ENCODE measurements around the gene SCRG1. TPM values are rescaled to one million over a fixed set of nuclear protein-coding genes. Genes with fewer than 3 reads are reported as not detected.

The SCRG1 gene
- 3.3 TPM for total RNA-seq
- polyA plus RNA-seq (ENCODE audit: insufficient read depth in 1 of 8, insufficient read length in 8 of 8, low replicate concordance in 1 of 8): 1 to 10 TPM; 1.4 to 9.9 (median 3.4) TPM
- long read RNA-seq, donor 1, full-length matches to known transcripts: 3 of 3 reads
- long read RNA-seq, donor 1, partial matches to known transcripts: 0 of 3 reads
- long read RNA-seq, donor 1, other reads (novel, unspliced or antisense): 0 of 3 reads
- long read RNA-seq, donor 2, full-length matches to known transcripts: 1 of 1 reads
- long read RNA-seq, donor 2, partial matches to known transcripts: 0 of 1 reads
- long read RNA-seq, donor 2, other reads (novel, unspliced or antisense): 0 of 1 reads
- long read RNA-seq, donor 3, full-length matches to known transcripts: 1 of 1 reads
- long read RNA-seq, donor 3, partial matches to known transcripts: 0 of 1 reads
- long read RNA-seq, donor 3, other reads (novel, unspliced or antisense): 0 of 1 reads
- long read RNA-seq, donor 4, full-length matches to known transcripts: 2 of 2 reads
- long read RNA-seq, donor 4, partial matches to known transcripts: 0 of 2 reads
- long read RNA-seq, donor 4, other reads (novel, unspliced or antisense): 0 of 2 reads
- long read RNA-seq, donor 5, full-length matches to known transcripts: 22 of 31 reads
- long read RNA-seq, donor 5, partial matches to known transcripts: 9 of 31 reads
- long read RNA-seq, donor 5, other reads (novel, unspliced or antisense): 0 of 31 reads
- long read RNA-seq, donor 6, full-length matches to known transcripts: 3 of 3 reads
- long read RNA-seq, donor 6, partial matches to known transcripts: 0 of 3 reads
- long read RNA-seq, donor 6, other reads (novel, unspliced or antisense): 0 of 3 reads
- long read RNA-seq, donor 7, full-length matches to known transcripts: 21 of 31 reads
- long read RNA-seq, donor 7, partial matches to known transcripts: 10 of 31 reads
- long read RNA-seq, donor 7, other reads (novel, unspliced or antisense): 0 of 31 reads
- long read RNA-seq, donor 8, full-length matches to known transcripts: 18 of 18 reads
- long read RNA-seq, donor 8, partial matches to known transcripts: 0 of 18 reads
- long read RNA-seq, donor 8, other reads (novel, unspliced or antisense): 0 of 18 reads
- long read RNA-seq, donor 9, full-length matches to known transcripts: 3 of 3 reads
- long read RNA-seq, donor 9, partial matches to known transcripts: 0 of 3 reads
- long read RNA-seq, donor 9, other reads (novel, unspliced or antisense): 0 of 3 reads
- long read RNA-seq, donor 10, full-length matches to known transcripts: 13 of 13 reads
- long read RNA-seq, donor 10, partial matches to known transcripts: 0 of 13 reads
- long read RNA-seq, donor 10, other reads (novel, unspliced or antisense): 0 of 13 reads
- long read RNA-seq, donor 11, full-length matches to known transcripts: 13 of 18 reads
- long read RNA-seq, donor 11, partial matches to known transcripts: 5 of 18 reads
- long read RNA-seq, donor 11, other reads (novel, unspliced or antisense): 0 of 18 reads

DNA sequence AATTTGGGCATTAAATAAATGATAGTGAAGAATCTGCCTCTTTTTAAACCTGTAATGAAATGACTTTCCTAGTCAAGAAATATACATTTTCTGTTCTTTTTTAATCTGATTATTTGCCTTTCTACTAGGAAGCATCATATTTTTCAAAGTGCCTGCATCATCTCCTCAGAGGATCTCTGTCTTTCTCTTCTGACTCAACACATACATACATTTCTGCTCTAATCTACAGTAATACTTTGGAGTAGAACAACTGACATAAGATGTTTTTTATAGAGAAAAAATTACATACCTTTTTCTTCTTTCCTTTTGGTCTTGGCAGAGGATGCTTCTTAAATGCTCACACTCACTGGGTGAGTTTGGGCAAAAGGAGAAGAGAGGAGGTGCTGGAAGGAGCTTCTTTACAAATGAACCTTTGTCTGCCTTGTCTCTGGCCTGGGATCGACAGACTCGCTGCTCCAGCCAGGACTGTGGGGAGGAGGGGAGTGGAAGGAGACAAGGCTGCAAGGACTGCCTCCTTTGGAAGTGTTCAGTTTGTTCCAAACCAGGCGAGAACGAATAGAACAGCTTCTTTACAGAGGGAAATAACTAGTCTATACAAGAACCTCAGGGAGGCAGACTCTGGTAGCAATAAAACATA is at the start of gene SCRG1:
TSS of gene SCRG1 (minus strand) at position 338 of the 637 bp plus-strand sequence. CDS start 7,702 bp downstream, outside the sequence.
- peak within 1 kb of the TSS; percentile 7 for H3K27ac ChIP-seq (ENCODE audit: low read length)
- WGBS (ENCODE audit: insufficient coverage): 21% methylated on average over 2 of the region's 4 CpGs
- H3K4me3 ChIP-seq (ENCODE audit: low read length): no peak within 1 kb of the TSS

DNA sequence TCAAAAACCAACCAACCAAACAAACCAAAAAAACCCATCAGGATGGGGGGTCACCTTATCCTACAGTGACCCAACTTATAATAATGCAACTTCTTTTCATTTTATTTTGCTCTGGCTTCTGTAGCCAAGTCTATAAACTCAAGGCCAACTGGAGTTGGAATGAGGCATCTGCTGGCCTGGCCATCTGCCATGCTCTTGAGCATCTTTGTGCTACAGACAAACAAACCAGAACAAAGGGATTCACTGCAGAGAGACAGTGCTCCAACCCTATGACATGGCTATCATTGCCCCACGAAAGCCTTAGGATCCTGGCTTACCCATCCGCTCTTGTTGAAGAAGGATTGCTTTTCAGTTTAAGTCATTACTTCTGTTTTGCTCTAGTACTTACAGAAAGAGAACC is 49.2 kb upstream of the SCRG1 start:
- H3K4me1 ChIP-seq (ENCODE audit: control insufficient read depth, insufficient read depth, low read length): peaks cover 23% of the 10 kb centered on the region
- H3K9me3 ChIP-seq (replicated peaks; ENCODE audit: control insufficient read depth, low read depth, low read length): no peaks in the 10 kb centered on the region
- WGBS (ENCODE audit: insufficient coverage): no CpG with 5 or more reads among the region's 2 CpGs
- no peak overlapping the region for H3K4me3 ChIP-seq (ENCODE audit: low read length)
- no peaks in the 10 kb centered on the region for H3K36me3 ChIP-seq (ENCODE audit: control insufficient read depth, insufficient read depth, low read length)
- peak overlapping the region; percentile 56 for H3K27ac ChIP-seq (ENCODE audit: low read length)
- H3K27me3 ChIP-seq (ENCODE audit: control insufficient read depth, insufficient read depth, low read length): no peaks in the 10 kb centered on the region
- DNase-seq: peak; percentile 89

More for the DNA sequence above, at the start of gene SCRG1:
- H3K9me3 ChIP-seq (replicated peaks; ENCODE audit: control insufficient read depth, low read depth, low read length): no peaks in the 10 kb centered on the region
- no peaks in the 10 kb centered on the region for H3K36me3 ChIP-seq (ENCODE audit: control insufficient read depth, insufficient read depth, low read length)
- no peaks in the 10 kb centered on the region for H3K4me1 ChIP-seq (ENCODE audit: control insufficient read depth, insufficient read depth, low read length)
- peak; percentile 95 for DNase-seq
- no peaks in the 10 kb centered on the region for H3K27me3 ChIP-seq (ENCODE audit: control insufficient read depth, insufficient read depth, low read length)

DNA sequence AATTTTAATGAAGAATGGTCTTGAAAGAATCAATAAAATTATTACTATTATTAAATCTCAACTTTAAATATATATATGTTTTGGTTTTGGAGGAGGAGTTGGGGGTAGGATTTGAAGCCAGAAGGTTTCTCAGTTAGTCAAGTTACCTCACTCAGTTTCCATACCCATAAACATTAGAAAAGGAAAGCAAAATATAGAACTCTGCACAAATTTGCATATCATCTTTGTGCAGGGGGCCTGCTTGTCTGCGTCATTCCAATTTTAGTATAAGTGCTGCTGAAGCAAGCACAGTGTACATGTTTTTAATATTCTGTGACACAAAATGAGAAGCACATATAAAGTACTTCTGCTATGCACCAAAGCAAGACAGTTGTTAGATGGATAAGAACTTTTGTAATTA is 47.5 kb upstream of the SCRG1 start:
- no peak for DNase-seq
- peaks cover 32% of the 10 kb centered on the region for H3K4me1 ChIP-seq (ENCODE audit: control insufficient read depth, insufficient read depth, low read length)
- no CpG with 5 or more reads among the region's 1 CpG for WGBS (ENCODE audit: insufficient coverage)
- no peak overlapping the region for H3K4me3 ChIP-seq (ENCODE audit: low read length)
- no peaks in the 10 kb centered on the region for H3K27me3 ChIP-seq (ENCODE audit: control insufficient read depth, insufficient read depth, low read length)
- no peaks in the 10 kb centered on the region for H3K9me3 ChIP-seq (replicated peaks; ENCODE audit: control insufficient read depth, low read depth, low read length)
- H3K27ac ChIP-seq (ENCODE audit: low read length): no peak overlapping the region
- no peaks in the 10 kb centered on the region for H3K36me3 ChIP-seq (ENCODE audit: control insufficient read depth, insufficient read depth, low read length)

DNA sequence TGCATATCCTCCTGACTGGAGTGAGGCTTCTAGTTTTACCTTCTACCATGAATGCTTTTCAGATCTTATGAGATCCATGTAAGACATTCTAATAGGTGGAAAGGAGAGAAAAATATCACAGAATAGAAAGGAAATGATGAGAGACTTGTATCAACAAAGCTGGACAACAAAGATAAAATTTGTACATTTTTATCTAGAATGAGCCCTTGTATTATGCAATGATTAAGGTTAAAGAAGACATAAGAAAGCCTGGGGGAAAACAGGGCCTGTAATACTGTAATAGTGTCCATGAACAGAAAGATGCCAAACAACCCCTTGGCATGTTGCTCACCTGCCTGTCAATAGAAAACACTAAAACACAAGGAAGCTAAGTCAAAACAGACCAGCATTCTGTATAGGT is 44.2 kb upstream of the SCRG1 start:
- H3K27me3 ChIP-seq (ENCODE audit: control insufficient read depth, insufficient read depth, low read length): no peaks in the 10 kb centered on the region
- peaks cover 15% of the 10 kb centered on the region for H3K4me1 ChIP-seq (ENCODE audit: control insufficient read depth, insufficient read depth, low read length)
- H3K4me3 ChIP-seq (ENCODE audit: low read length): no peak overlapping the region
- no peak for DNase-seq
- H3K9me3 ChIP-seq (replicated peaks; ENCODE audit: control insufficient read depth, low read depth, low read length): no peaks in the 10 kb centered on the region
- no peak overlapping the region for H3K27ac ChIP-seq (ENCODE audit: low read length)
- no peaks in the 10 kb centered on the region for H3K36me3 ChIP-seq (ENCODE audit: control insufficient read depth, insufficient read depth, low read length)

DNA sequence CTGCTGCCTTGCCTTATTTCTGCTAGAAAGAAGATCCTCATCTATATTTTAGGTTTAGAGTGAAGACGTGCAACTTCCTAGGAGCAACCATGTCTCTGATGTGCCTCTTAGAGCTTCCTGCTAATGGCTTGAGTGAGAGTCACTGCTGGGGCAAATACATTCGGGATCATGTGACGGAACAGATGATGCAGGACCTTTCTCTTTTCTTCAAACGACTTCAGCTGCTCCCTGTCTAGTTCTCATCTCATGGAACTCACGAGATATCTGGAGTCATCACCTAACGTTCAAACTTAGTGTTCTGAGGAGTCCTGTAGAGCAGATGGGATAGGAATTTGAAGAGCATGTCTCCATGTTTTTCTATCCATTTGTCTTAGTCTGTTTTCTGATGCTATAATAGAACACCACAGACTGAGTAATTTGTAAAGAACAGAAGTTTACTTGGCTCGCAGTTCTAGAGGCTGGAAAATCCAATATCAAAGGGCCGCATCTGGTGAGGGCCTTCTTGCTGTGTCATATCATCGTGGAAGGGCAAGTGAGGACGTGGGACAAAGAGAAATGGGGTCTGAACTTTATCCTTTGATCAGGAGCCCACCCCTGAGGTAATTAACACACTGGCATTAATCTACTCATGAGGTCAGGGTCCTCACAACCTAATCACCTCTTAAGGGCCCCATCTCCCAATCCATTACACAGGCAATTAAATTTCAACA is 43.5 kb upstream of the SCRG1 start:
- Histone ChIP-seq H3K4me1 (ENCODE audit: control insufficient read depth, insufficient read depth, low read length) (peaks cover 9% of the 10 kb centered on the region), H3K27ac (ENCODE audit: low read length) (no peak overlapping the region), H3K36me3 (ENCODE audit: control insufficient read depth, insufficient read depth, low read length) (no peaks in the 10 kb centered on the region), H3K9me3 (replicated peaks; ENCODE audit: control insufficient read depth, low read depth, low read length) (no peaks in the 10 kb centered on the region), H3K27me3 (ENCODE audit: control insufficient read depth, insufficient read depth, low read length) (no peaks in the 10 kb centered on the region), H3K4me3 (ENCODE audit: low read length) (no peak overlapping the region)
- DNase-seq: peak; percentile 53
- 94% methylated on average over 3 of the region's 10 CpGs for WGBS (ENCODE audit: insufficient coverage)

DNA sequence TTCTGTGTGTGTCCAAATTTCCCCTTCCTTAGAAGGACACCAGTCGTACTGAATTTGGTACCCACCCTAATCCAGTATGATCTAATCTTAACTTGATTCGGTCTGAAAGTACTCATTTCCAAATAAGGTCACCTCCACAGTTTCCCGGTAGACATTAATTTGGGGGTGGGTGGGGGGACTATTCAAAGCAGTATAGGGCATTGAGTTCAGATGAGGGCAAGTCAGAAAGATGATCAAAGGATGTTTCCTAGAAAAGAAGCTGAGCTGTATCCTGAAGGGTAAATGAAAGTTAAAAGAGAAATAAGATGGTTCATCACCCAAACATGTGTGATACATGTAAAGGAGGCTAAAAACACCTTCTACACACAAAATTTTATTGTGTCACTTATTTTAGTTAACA is 42.0 kb upstream of the SCRG1 start:
- Histone ChIP-seq H3K9me3 (replicated peaks; ENCODE audit: control insufficient read depth, low read depth, low read length) (no peaks in the 10 kb centered on the region), H3K27me3 (ENCODE audit: control insufficient read depth, insufficient read depth, low read length) (no peaks in the 10 kb centered on the region), H3K4me1 (ENCODE audit: control insufficient read depth, insufficient read depth, low read length) (peaks cover 9% of the 10 kb centered on the region), H3K27ac (ENCODE audit: low read length) (no peak overlapping the region), H3K36me3 (ENCODE audit: control insufficient read depth, insufficient read depth, low read length) (no peaks in the 10 kb centered on the region), H3K4me3 (ENCODE audit: low read length) (no peak overlapping the region)
- WGBS (ENCODE audit: insufficient coverage): no CpG with 5 or more reads among the region's 3 CpGs
- no peak for DNase-seq

DNA sequence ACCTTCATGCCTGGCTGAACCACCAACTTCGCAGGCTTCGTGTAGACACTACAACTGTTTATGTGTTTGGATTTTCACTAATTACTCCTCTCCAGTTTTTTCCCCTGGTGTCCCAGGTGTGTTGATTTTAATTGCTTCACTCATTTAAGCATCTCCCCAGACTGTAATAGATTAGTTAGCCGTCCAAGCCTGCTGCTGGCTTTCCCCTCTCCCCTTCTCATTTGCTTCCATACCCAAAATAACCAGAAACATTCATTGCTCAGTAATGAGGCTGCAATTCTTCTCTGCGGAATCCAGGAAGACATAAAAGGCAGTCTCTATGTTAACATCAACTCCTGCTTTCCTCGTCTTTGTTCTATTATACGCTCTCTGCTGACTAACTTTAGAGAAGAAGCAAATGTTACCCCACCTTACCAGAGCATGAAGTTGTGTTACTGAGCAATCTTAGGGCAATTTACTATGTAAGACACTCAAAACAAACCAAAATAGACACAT is 37.9 kb upstream of the SCRG1 start:
- Histone ChIP-seq H3K4me1 (ENCODE audit: control insufficient read depth, insufficient read depth, low read length) (peaks cover 3% of the 10 kb centered on the region), H3K27me3 (ENCODE audit: control insufficient read depth, insufficient read depth, low read length) (no peaks in the 10 kb centered on the region), H3K4me3 (ENCODE audit: low read length) (no peak overlapping the region), H3K9me3 (replicated peaks; ENCODE audit: control insufficient read depth, low read depth, low read length) (no peaks in the 10 kb centered on the region), H3K27ac (ENCODE audit: low read length) (no peak overlapping the region), H3K36me3 (ENCODE audit: control insufficient read depth, insufficient read depth, low read length) (no peaks in the 10 kb centered on the region)
- 57% methylated on average over 1 of the region's 6 CpGs for WGBS (ENCODE audit: insufficient coverage)
- no peak for DNase-seq

DNA sequence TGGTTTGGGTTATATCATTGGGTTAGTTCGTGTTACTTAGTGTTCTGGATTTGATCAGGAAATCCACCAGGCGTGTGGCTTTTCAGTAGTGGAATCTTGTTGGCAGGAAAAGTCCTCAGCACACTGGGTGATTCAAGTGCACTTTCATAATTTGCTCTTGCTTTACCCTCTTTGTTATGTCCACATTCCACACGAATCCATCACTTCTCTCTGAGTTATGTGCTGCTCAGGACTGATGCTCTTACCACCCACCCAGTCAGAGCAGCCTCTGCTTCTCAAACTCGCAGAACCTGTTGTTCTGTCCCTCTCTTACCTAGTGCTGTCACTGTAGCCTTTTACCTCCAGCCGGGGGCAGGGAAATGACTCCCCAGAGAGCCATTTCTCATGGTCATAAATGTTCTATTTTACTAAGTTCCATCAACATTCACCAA is 37.2 kb upstream of the SCRG1 start:
- no peak overlapping the region for H3K27ac ChIP-seq (ENCODE audit: low read length)
- H3K9me3 ChIP-seq (replicated peaks; ENCODE audit: control insufficient read depth, low read depth, low read length): peaks cover under 1% of the 10 kb centered on the region
- DNase-seq: no peak
- H3K4me3 ChIP-seq (ENCODE audit: low read length): no peak overlapping the region
- no peaks in the 10 kb centered on the region for H3K27me3 ChIP-seq (ENCODE audit: control insufficient read depth, insufficient read depth, low read length)
- no peaks in the 10 kb centered on the region for H3K4me1 ChIP-seq (ENCODE audit: control insufficient read depth, insufficient read depth, low read length)
- no peaks in the 10 kb centered on the region for H3K36me3 ChIP-seq (ENCODE audit: control insufficient read depth, insufficient read depth, low read length)
- WGBS (ENCODE audit: insufficient coverage): 20% methylated on average over 3 of the region's 5 CpGs

DNA sequence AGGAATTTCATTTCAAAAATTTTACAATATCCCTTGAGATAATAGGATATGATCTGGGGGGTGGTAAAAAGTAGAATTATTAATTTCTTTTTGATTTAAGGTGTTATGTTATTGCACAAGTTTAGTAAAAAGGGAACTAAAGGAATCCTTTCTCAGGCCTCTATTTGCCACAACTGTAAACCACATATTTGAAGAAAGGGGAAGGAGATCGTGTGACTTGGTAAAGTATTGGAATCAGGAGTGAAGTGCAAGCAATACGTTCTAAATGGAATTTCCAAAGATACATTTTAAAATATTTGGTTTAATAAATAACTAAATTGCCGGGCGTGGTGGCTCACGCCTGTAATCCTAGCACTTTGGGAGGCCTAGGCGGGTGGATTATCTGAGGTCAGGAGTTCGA is 35.3 kb upstream of the SCRG1 start:
- Histone ChIP-seq H3K27me3 (ENCODE audit: control insufficient read depth, insufficient read depth, low read length) (no peaks in the 10 kb centered on the region), H3K4me3 (ENCODE audit: low read length) (no peak overlapping the region), H3K9me3 (replicated peaks; ENCODE audit: control insufficient read depth, low read depth, low read length) (peaks cover 2% of the 10 kb centered on the region), H3K4me1 (ENCODE audit: control insufficient read depth, insufficient read depth, low read length) (no peaks in the 10 kb centered on the region), H3K36me3 (ENCODE audit: control insufficient read depth, insufficient read depth, low read length) (no peaks in the 10 kb centered on the region), H3K27ac (ENCODE audit: low read length) (no peak overlapping the region)
- peak; percentile 38 for DNase-seq
- WGBS (ENCODE audit: insufficient coverage): no CpG with 5 or more reads among the region's 7 CpGs
